OCI-LY1 (cell line): ENCODE measurements around the gene ROR1.

ENCODE experiments used
- H2AFZ ChIP-seq: fragments of 200-600 bp; sonication (generic), shearing (Covaris generic); 2 replicates; pipeline ENCODE4 v1.6.0; 2014; ENCODE audit warnings: antibody characterized with exemption, mild to moderate bottlenecking, low read length
- H3F3A ChIP-seq: fragments of 200-600 bp; sonication (generic), shearing (Covaris generic); 2 replicates; pipeline ENCODE4 v1.6.0; 2014; ENCODE audit warnings: mild to moderate bottlenecking, antibody characterized with exemption, low read length, moderate library complexity; ENCODE audit not compliant: insufficient read depth
- H3K27ac ChIP-seq: fragments of 200-600 bp; sonication (generic); 2 replicates; pipeline ENCODE4 v1.5.1; 2014; ENCODE audit warnings: low read length, mixed run types, mild to moderate bottlenecking, low read depth; ENCODE audit not compliant: poor library complexity, severe bottlenecking
- H3K27me3 ChIP-seq: fragments of 200-600 bp; sonication (generic); 2 replicates; pipeline ENCODE4 v1.6.0; 2014; ENCODE audit warnings: antibody characterized with exemption, mild to moderate bottlenecking, low read length, moderate library complexity; ENCODE audit not compliant: insufficient read depth
- H3K36me3 ChIP-seq: fragments of 200-600 bp; sonication (generic); 2 replicates; pipeline ENCODE4 v1.6.1; 2014; ENCODE audit warnings: mild to moderate bottlenecking, antibody characterized with exemption, low read length, moderate library complexity, mixed read lengths; ENCODE audit not compliant: insufficient read depth
- H3K4me1 ChIP-seq: fragments of 200-600 bp; sonication (generic); 2 replicates; pipeline ENCODE4 v1.5.1; 2014; ENCODE audit warnings: mild to moderate bottlenecking, low read length, moderate library complexity; ENCODE audit not compliant: insufficient read depth, severe bottlenecking
- H3K4me2 ChIP-seq: fragments of 200-600 bp; sonication (generic), shearing (Covaris generic); 2 replicates; pipeline ENCODE4 v1.6.1; 2014; ENCODE audit warnings: low read length
- H3K4me3 ChIP-seq: fragments of 200-600 bp; sonication (generic); 2 replicates; pipeline ENCODE4 v1.5.1; 2014; ENCODE audit warnings: low read length, low read depth, mild to moderate bottlenecking, mixed read lengths; ENCODE audit not compliant: poor library complexity, severe bottlenecking
- H3K79me2 ChIP-seq: fragments of 200-600 bp; shearing (Covaris generic); 2 replicates; pipeline ENCODE4 v1.6.1; 2016; ENCODE audit warnings: mixed run types, low read length, mixed read lengths; ENCODE audit not compliant: insufficient read depth
- H3K9ac ChIP-seq: fragments of 200-600 bp; sonication (generic), shearing (Covaris generic); 2 replicates; pipeline ENCODE4 v1.6.1; 2014; ENCODE audit warnings: mild to moderate bottlenecking, low read length, mixed read lengths
- H3K9me2 ChIP-seq: fragments of 200-600 bp; sonication (generic), shearing (Covaris generic); 2 replicates; pipeline ENCODE4 v1.6.1; 2014; ENCODE audit warnings: low read depth, mild to moderate bottlenecking, low read length, mixed read lengths
- H3K9me3 ChIP-seq: fragments of 200-600 bp; shearing (Covaris generic); 2 replicates; pipeline ENCODE4 v1.6.1; 2014; ENCODE audit warnings: low read length, mixed read lengths
- H4K20me1 ChIP-seq: fragments of 200-600 bp; sonication (generic), shearing (Covaris generic); 2 replicates; pipeline ENCODE4 v1.6.0; 2016; ENCODE audit warnings: mild to moderate bottlenecking, low read length; ENCODE audit not compliant: insufficient read depth
- EZH2 ChIP-seq: fragments of 200-600 bp; sonication (generic), shearing (Covaris generic); IDR thresholded peaks from 2 replicates; pipeline ENCODE4 v1.8.0; 2017; ENCODE audit warnings: borderline replicate concordance, mixed run types, mild to moderate bottlenecking, antibody characterized with exemption, low read length, moderate library complexity, mixed read lengths
- TF ChIP-seq, protein P1 (sequence below): fragments of 200-600 bp; sonication (generic), shearing (Covaris generic); IDR thresholded peaks from 2 replicates; pipeline ENCODE4 v1.5.1; 2017; ENCODE audit warnings: mild to moderate bottlenecking, antibody characterized with exemption, low read length, moderate library complexity, mixed read lengths

Gene ROR1

GRCh38 chr1:63773815-63774616 lies at the start of gene ROR1:
Gene ROR1 (plus strand): TSS chr1:63774017.
- H3K4me1 ChIP-seq = no peaks in the 10 kb centered on the region
- no peaks in the 10 kb centered on the region for H4K20me1 ChIP-seq
- H3K4me2 ChIP-seq = no peak within 1 kb of the TSS
- no peaks in the 10 kb centered on the region for H3K27me3 ChIP-seq
- no peaks in the 10 kb centered on the region for H3K9me3 ChIP-seq
- TF ChIP-seq EZH2 = no peak
- TF ChIP-seq, protein P1, sequence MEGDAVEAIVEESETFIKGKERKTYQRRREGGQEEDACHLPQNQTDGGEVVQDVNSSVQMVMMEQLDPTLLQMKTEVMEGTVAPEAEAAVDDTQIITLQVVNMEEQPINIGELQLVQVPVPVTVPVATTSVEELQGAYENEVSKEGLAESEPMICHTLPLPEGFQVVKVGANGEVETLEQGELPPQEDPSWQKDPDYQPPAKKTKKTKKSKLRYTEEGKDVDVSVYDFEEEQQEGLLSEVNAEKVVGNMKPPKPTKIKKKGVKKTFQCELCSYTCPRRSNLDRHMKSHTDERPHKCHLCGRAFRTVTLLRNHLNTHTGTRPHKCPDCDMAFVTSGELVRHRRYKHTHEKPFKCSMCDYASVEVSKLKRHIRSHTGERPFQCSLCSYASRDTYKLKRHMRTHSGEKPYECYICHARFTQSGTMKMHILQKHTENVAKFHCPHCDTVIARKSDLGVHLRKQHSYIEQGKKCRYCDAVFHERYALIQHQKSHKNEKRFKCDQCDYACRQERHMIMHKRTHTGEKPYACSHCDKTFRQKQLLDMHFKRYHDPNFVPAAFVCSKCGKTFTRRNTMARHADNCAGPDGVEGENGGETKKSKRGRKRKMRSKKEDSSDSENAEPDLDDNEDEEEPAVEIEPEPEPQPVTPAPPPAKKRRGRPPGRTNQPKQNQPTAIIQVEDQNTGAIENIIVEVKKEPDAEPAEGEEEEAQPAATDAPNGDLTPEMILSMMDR = no peak
- no peaks in the 10 kb centered on the region for H3F3A ChIP-seq
- H3K9me2 ChIP-seq = no peaks in the 10 kb centered on the region
- no peak within 1 kb of the TSS for H3K9ac ChIP-seq
- no peak within 1 kb of the TSS for H3K27ac ChIP-seq
- H2AFZ ChIP-seq = no peak within 1 kb of the TSS
- no peaks in the 10 kb centered on the region for H3K36me3 ChIP-seq
- no peaks in the 10 kb centered on the region for H3K79me2 ChIP-seq
- H3K4me3 ChIP-seq = no peak within 1 kb of the TSS

DNA sequence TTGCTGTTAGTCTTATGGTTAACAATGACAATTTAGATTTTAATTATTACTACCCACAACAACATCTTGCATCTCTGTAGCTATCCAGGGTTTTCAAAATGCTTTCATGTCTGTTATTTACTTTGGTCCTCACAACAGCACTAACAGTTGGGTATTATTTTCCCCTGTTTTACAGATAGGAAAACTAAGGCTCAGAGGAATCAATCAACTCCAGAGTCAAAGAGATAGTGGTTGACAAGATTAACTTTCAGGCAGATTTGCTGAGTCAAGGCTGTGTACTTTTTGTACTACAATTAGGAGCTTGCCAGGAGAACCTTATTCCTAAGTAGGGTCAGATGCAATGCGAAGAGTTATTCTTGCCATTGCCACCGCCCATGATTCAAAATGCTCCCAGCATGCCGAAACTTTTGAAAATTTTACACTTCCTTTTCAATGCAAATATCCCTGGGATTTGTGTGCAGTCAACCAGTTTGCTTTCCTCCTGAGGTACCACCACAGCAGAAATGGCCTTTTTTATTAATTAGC lies 49.4 kb upstream of the ROR1 start:
- TF ChIP-seq EZH2 = no peak
- TF ChIP-seq, protein P1 = no peak
- H3K4me1 ChIP-seq = no peaks in the 10 kb centered on the region
- H3K9me3 ChIP-seq = no peaks in the 10 kb centered on the region
- H2AFZ ChIP-seq = no peak overlapping the region
- H3F3A ChIP-seq = no peaks in the 10 kb centered on the region
- no peaks in the 10 kb centered on the region for H3K27me3 ChIP-seq
- H3K27ac ChIP-seq = no peak overlapping the region
- H3K4me2 ChIP-seq = no peak overlapping the region
- no peak overlapping the region for H3K4me3 ChIP-seq
- no peaks in the 10 kb centered on the region for H3K79me2 ChIP-seq
- H3K9me2 ChIP-seq = no peaks in the 10 kb centered on the region
- no peaks in the 10 kb centered on the region for H4K20me1 ChIP-seq
- H3K36me3 ChIP-seq = no peaks in the 10 kb centered on the region
- H3K9ac ChIP-seq = no peak overlapping the region

GRCh38 chr1:63728611-63729226 lies 45.1 kb upstream of the ROR1 start:
- H3K9me3 ChIP-seq = no peaks in the 10 kb centered on the region
- H3K4me2 ChIP-seq = no peak overlapping the region
- H3K36me3 ChIP-seq = no peaks in the 10 kb centered on the region
- no peaks in the 10 kb centered on the region for H3K27me3 ChIP-seq
- no peak overlapping the region for H3K4me3 ChIP-seq
- no peaks in the 10 kb centered on the region for H3K79me2 ChIP-seq
- H3K27ac ChIP-seq = no peak overlapping the region
- no peaks in the 10 kb centered on the region for H3K4me1 ChIP-seq
- H3F3A ChIP-seq = no peaks in the 10 kb centered on the region
- TF ChIP-seq, protein P1 = no peak
- no peak for TF ChIP-seq EZH2
- no peak overlapping the region for H2AFZ ChIP-seq
- H3K9me2 ChIP-seq = no peaks in the 10 kb centered on the region
- H4K20me1 ChIP-seq = no peaks in the 10 kb centered on the region
- H3K9ac ChIP-seq = no peak overlapping the region
